WTC11 (cell line): ENCODE measurements around the gene PSMD3.
A peak's percentile ranks its signal among the peaks of the same experiment; 100 is the strongest.

Experiments
- ATF2 ChIP-seq: sonication (generic); formaldehyde crosslinking; IDR thresholded peaks from 2 replicates; pipeline ENCODE4 v1.8.1; 2022; ENCODE audit warnings: low read depth, missing genetic modification reagents, borderline replicate concordance
- CBFB ChIP-seq: sonication (generic); formaldehyde crosslinking; IDR thresholded peaks from 2 replicates; pipeline ENCODE4 v1.8.1; 2022; ENCODE audit warnings: mild to moderate bottlenecking, low read depth, missing genetic modification reagents
- CTCF ChIP-seq: fragments of 200-600 bp; IDR thresholded peaks from 2 replicates; pipeline ENCODE4 v1.8.0; 2022; ENCODE audit warnings: antibody characterized with exemption
- HMGXB4 ChIP-seq: sonication (generic); formaldehyde crosslinking; IDR thresholded peaks from 2 replicates; pipeline ENCODE4 v1.8.1; 2023; ENCODE audit warnings: mild to moderate bottlenecking, moderate library complexity, missing genetic modification reagents
- KAT7 ChIP-seq: sonication (generic); formaldehyde crosslinking; IDR thresholded peaks from 2 replicates; pipeline ENCODE4 v1.8.1; 2023; ENCODE audit warnings: missing genetic modification reagents, mild to moderate bottlenecking, borderline replicate concordance
- PRDM15 ChIP-seq: sonication (generic); formaldehyde crosslinking; IDR thresholded peaks from 2 replicates; pipeline ENCODE4 v1.8.0; 2022; ENCODE audit warnings: missing genetic modification reagents
- SP1 ChIP-seq: sonication (generic); formaldehyde crosslinking; conservative IDR thresholded peaks from 2 replicates; pipeline ENCODE4 v1.8.1; 2022; ENCODE audit warnings: missing genetic modification reagents
- USF1 ChIP-seq: sonication (generic); formaldehyde crosslinking; IDR thresholded peaks from 2 replicates; pipeline ENCODE4 v1.8.0; 2022; ENCODE audit warnings: mild to moderate bottlenecking, missing genetic modification reagents
- USF2 ChIP-seq: sonication (generic); formaldehyde crosslinking; IDR thresholded peaks from 2 replicates; pipeline ENCODE4 v1.8.1; 2023; ENCODE audit warnings: mild to moderate bottlenecking, missing genetic modification reagents, moderate library complexity

- no peak for TF ChIP-seq CTCF
- TF ChIP-seq HMGXB4 (CRISPR knock-in tag): no peak
- TF ChIP-seq SP1 (CRISPR knock-in tag): peak; percentile 87; the same call in 1 of the 2 replicates
- TF ChIP-seq ATF2 (CRISPR knock-in tag): no peak
- TF ChIP-seq PRDM15 (CRISPR knock-in tag): no peak
- no peak for TF ChIP-seq KAT7 (CRISPR knock-in tag)
- no peak for TF ChIP-seq CBFB (CRISPR knock-in tag)
- TF ChIP-seq USF2 (CRISPR knock-in tag): no peak
- no peak for TF ChIP-seq USF1
These were observed 27.7 kb upstream of the PSMD3 start for GRCh38 chr17:39952680-39953470.
